BLaER1 treated with 17β-estradiol and CSF1 and Interleukin-3, amounts not matched to agents 10 nM and 100 nM (cell line): ENCODE measurements around the gene RNASEH2B.

Experiments used
- H3K27ac ChIP-seq, 11 experiments: shearing (Covaris generic); formaldehyde crosslinking; 2 replicates each; pipeline ENCODE4 v1.8.1; 2022
- H3K27me3 ChIP-seq, 11 experiments: shearing (Covaris generic); formaldehyde crosslinking; 2 replicates each; pipeline ENCODE4 v1.8.1; 2022
- H3K36me3 ChIP-seq, 11 experiments: shearing (Covaris generic); formaldehyde crosslinking; 2 replicates each; pipeline ENCODE4 v1.8.1; 2022
- H3K4me1 ChIP-seq, 10 experiments: shearing (Covaris generic); formaldehyde crosslinking; 2 replicates each; pipeline ENCODE4 v1.8.1; 2022
- H3K4me2 ChIP-seq, 11 experiments: shearing (Covaris generic); formaldehyde crosslinking; 2 replicates each; pipeline ENCODE4 v1.8.1; 2022
- H3K4me3 ChIP-seq, 10 experiments: shearing (Covaris generic); formaldehyde crosslinking; 2 replicates each; pipeline ENCODE4 v1.8.1; 2022
- H3K9ac ChIP-seq, 11 experiments: shearing (Covaris generic); formaldehyde crosslinking; 2 replicates each; pipeline ENCODE4 v1.8.1; 2022
- H3K9me3 ChIP-seq, 11 experiments: shearing (Covaris generic); formaldehyde crosslinking; replicated peaks in 1 of 11; 2 replicates each; pipeline ENCODE4 v1.8.1; 2022
- H4K20me1 ChIP-seq, 11 experiments: shearing (Covaris generic); formaldehyde crosslinking; 2 replicates each; pipeline ENCODE4 v1.8.1; 2022
- Cebpa-rat ChIP-seq, 11 experiments: shearing (Covaris generic); IDR thresholded peaks; 2 replicates each; pipeline ENCODE4 v1.8.1; 2022

The RNASEH2B gene

GRCh38 chr13:50894012-50894411 lies 15.6 kb upstream of the RNASEH2B start:
- Histone ChIP-seq H3K4me2 (peak overlapping the region; percentile 74 to 94 (median 86)), H3K36me3 (no peaks in the 10 kb centered on the region)

GRCh38 chr13:50894504-50894903 lies 15.1 kb upstream of the RNASEH2B start:
- peaks cover 60 to 96% (median 85%) of the 10 kb centered on the region in 10 experiments for H3K4me1 ChIP-seq
- no peaks in the 10 kb centered on the region for H3K27me3 ChIP-seq
- peak overlapping the region in 10 of 11 experiments; percentile 2 to 96 (median 94); a peak in 19 of 22 replicates for H3K27ac ChIP-seq
- no peak for TF ChIP-seq Cebpa-rat (IDR thresholded peaks at IDR 0.05)
- H3K36me3 ChIP-seq, result no peaks in the 10 kb centered on the region
- no peaks in the 10 kb centered on the region for H4K20me1 ChIP-seq
- peaks cover 0 to 31% (median 11%) of the 10 kb centered on the region in 11 experiments; a peak in 12 of 22 replicates for H3K9me3 ChIP-seq
- 0 out of 20 replicates have a peak overlapping the region, but pooled peaks of 1 of the 10 experiments have one; percentile 23 for H3K4me3 ChIP-seq
- peak overlapping the region; percentile 74 to 94 (median 86) for H3K4me2 ChIP-seq
- H3K9ac ChIP-seq, result peak overlapping the region in 9 of 11 experiments; percentile 74 to 87 (median 81); a peak in 16 of 22 replicates

More at GRCh38 chr13:50894012-50894411, 15.6 kb upstream of the RNASEH2B start:
- Histone ChIP-seq H3K4me1 (peaks cover 64 to 99% (median 87%) of the 10 kb centered on the region in 10 experiments), H3K4me3 (0 out of 20 replicates have a peak overlapping the region, but pooled peaks of 2 of the 10 experiments have one; percentile 23 to 44), H3K9ac (peak overlapping the region in 9 of 11 experiments; percentile 74 to 87 (median 81); a peak in 18 of 22 replicates), H4K20me1 (no peaks in the 10 kb centered on the region), H3K27me3 (no peaks in the 10 kb centered on the region), H3K9me3 (peaks cover 0 to 31% (median 11%) of the 10 kb centered on the region in 11 experiments; a peak in 12 of 22 replicates), H3K27ac (peak overlapping the region in 10 of 11 experiments; percentile 2 to 96 (median 94); a peak in 20 of 22 replicates)
- no peak for TF ChIP-seq Cebpa-rat (IDR thresholded peaks at IDR 0.05)

GRCh38 chr13:50898338-50898737 lies 11.3 kb upstream of the RNASEH2B start:
- no peaks in the 10 kb centered on the region for H3K27me3 ChIP-seq
- no peak overlapping the region for H3K4me3 ChIP-seq
- no peak overlapping the region for H3K9ac ChIP-seq
- no peaks in the 10 kb centered on the region for H4K20me1 ChIP-seq
- H3K36me3 ChIP-seq, result no peaks in the 10 kb centered on the region
- peak overlapping the region; percentile 5 to 46 (median 19); a peak in 11 of 22 replicates for H3K4me2 ChIP-seq
- no peak for TF ChIP-seq Cebpa-rat (IDR thresholded peaks at IDR 0.05)
- no peak overlapping the region for H3K27ac ChIP-seq
- H3K9me3 ChIP-seq, result peaks cover 0 to 47% (median 17%) of the 10 kb centered on the region in 11 experiments; a peak in 13 of 22 replicates
- H3K4me1 ChIP-seq, result peaks cover 34 to 64% (median 48%) of the 10 kb centered on the region in 10 experiments

DNA sequence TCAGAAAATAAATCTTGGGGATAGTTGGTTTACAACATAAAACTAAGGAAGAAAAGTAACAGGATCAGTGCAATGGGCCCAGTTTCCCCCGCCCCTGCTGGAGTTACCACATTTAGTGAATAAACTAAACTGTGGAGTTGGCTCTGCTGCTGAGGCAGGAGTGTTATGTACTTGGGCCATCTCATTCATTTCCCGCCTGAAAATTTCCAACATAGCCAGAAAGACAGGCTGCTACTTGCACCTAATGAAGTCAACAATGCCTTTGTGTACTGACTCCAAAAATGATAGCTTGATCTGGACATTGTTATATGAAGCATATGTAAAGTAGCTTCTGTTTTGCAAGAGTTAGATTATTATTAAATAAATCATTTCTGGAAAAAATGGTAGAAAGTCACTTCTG lies 7.9 kb upstream of the RNASEH2B start:
- Histone ChIP-seq H3K36me3 (no peaks in the 10 kb centered on the region; a peak in 1 of 22 replicates), H3K27ac (no peak overlapping the region)

GRCh38 chr13:50905256-50905655 lies 4.3 kb upstream of the RNASEH2B start:
- H3K4me3 ChIP-seq, result no peak overlapping the region
- peaks cover 9 to 48% (median 21%) of the 10 kb centered on the region in 10 experiments for H3K4me1 ChIP-seq
- peak overlapping the region in 2 of 11 experiments; percentile 7 to 26; a peak in 2 of 22 replicates for H3K4me2 ChIP-seq
- H3K9ac ChIP-seq, result no peak overlapping the region
- H3K9me3 ChIP-seq, result peaks cover 0 to 20% (median 4%) of the 10 kb centered on the region in 11 experiments; a peak in 7 of 22 replicates
- no peaks in the 10 kb centered on the region for H4K20me1 ChIP-seq
- no peak for TF ChIP-seq Cebpa-rat (IDR thresholded peaks at IDR 0.05)
- no peaks in the 10 kb centered on the region for H3K27me3 ChIP-seq
- H3K27ac ChIP-seq, result no peak overlapping the region
- no peaks in the 10 kb centered on the region; a peak in 1 of 22 replicates for H3K36me3 ChIP-seq

More for the DNA sequence above, 7.9 kb upstream of the RNASEH2B start:
- peaks cover 0 to 39% (median 7%) of the 10 kb centered on the region in 11 experiments; a peak in 8 of 22 replicates for H3K9me3 ChIP-seq
- no peak for TF ChIP-seq Cebpa-rat (IDR thresholded peaks at IDR 0.05)
- H3K4me2 ChIP-seq, result no peak overlapping the region
- H3K4me1 ChIP-seq, result peaks cover 8 to 41% (median 22%) of the 10 kb centered on the region in 10 experiments
- no peaks in the 10 kb centered on the region for H4K20me1 ChIP-seq
- no peak overlapping the region for H3K4me3 ChIP-seq
- no peak overlapping the region for H3K9ac ChIP-seq
- H3K27me3 ChIP-seq, result no peaks in the 10 kb centered on the region

- Histone ChIP-seq H3K4me3 (peak overlapping the region in 1 of 10 experiments; percentile 81; a peak in 2 of 20 replicates), H3K27ac (peak overlapping the region in 8 of 11 experiments; percentile 43 to 99 (median 98); a peak in 13 of 22 replicates), H3K9me3 (peaks cover 0 to 11% (median 0%) of the 10 kb centered on the region in 11 experiments; a peak in 3 of 22 replicates), H3K9ac (peak overlapping the region in 6 of 11 experiments; percentile 41 to 98 (median 96); a peak in 9 of 22 replicates), H4K20me1 (peaks cover 0 to 6% (median 0%) of the 10 kb centered on the region in 11 experiments; a peak in 2 of 22 replicates), H3K36me3 (no peaks in the 10 kb centered on the region; a peak in 1 of 22 replicates), H3K4me2 (peak overlapping the region; percentile 86 to 97 (median 92); a peak in 17 of 22 replicates), H3K27me3 (no peaks in the 10 kb centered on the region), H3K4me1 (peaks cover 27 to 54% (median 39%) of the 10 kb centered on the region in 10 experiments)
- TF ChIP-seq Cebpa-rat (IDR thresholded peaks at IDR 0.05), result no peak
Observed at GRCh38 chr13:50907781-50908180, 1.8 kb upstream of the RNASEH2B start.

DNA sequence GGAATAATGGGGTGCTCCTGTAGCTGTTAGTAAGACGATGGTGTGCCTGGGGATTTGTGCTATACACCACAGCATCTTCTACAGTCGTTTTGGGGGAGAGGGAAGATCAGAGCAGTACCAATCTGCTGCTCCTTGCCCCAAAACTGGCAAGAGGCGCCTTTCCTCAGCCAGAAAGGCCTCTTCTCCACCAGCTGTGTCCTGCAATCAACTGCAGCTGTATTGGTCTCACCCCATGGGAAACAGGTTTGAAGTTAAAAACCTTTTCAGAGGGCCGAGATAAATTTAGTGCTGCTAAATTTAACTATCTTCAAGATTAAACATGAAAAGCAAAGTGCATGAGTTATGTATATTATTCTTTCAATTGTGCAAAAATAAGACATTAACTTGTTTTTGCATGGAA lies 1.2 kb upstream of the RNASEH2B start:
- Histone ChIP-seq H3K4me3 (peak overlapping the region in 5 of 10 experiments; percentile 81 to 88 (median 84); a peak in 7 of 20 replicates), H3K27ac (peak overlapping the region in 8 of 11 experiments; percentile 43 to 99 (median 98); a peak in 15 of 22 replicates), H3K9me3 (peaks cover 0 to 11% (median 0%) of the 10 kb centered on the region in 11 experiments; a peak in 3 of 22 replicates), H3K9ac (peak overlapping the region in 8 of 11 experiments; percentile 48 to 99 (median 98); a peak in 15 of 22 replicates), H3K4me1 (peaks cover 33 to 60% (median 45%) of the 10 kb centered on the region in 10 experiments), H4K20me1 (peaks cover 0 to 6% (median 0%) of the 10 kb centered on the region in 11 experiments; a peak in 2 of 22 replicates), H3K36me3 (no peaks in the 10 kb centered on the region; a peak in 1 of 22 replicates), H3K27me3 (no peaks in the 10 kb centered on the region), H3K4me2 (peak overlapping the region; percentile 86 to 97 (median 92); a peak in 21 of 22 replicates)
- TF ChIP-seq Cebpa-rat (IDR thresholded peaks at IDR 0.05), result no peak

DNA sequence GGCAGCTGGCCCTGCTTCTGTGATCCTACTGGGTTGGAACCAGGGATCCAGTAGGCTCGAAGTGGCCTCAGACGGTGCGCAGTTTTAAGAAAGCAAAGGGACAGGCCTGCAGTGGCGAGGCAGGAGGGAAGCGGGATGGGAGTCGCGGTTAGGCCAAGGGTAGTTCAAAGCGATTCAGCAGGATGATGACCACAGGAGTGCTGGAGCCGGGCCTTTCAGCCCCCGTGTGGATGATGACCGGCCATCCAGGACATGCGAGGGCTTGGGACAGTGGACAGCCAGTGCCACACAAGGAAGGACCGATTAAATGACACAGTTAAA lies 854 bp downstream of the RNASEH2B start:
- Histone ChIP-seq H3K27me3 (no peaks in the 10 kb centered on the region), H3K27ac (peak overlapping the region; percentile 93 to 100 (median 98)), H3K36me3 (no peaks in the 10 kb centered on the region), H3K9ac (peak overlapping the region; percentile 94 to 99 (median 98)), H3K4me1 (peaks cover 52 to 71% (median 66%) of the 10 kb centered on the region in 10 experiments), H3K9me3 (peaks cover 0 to 7% (median 0%) of the 10 kb centered on the region in 11 experiments; a peak in 3 of 22 replicates), H3K4me2 (peak overlapping the region; percentile 86 to 97 (median 92)), H3K4me3 (peak overlapping the region; percentile 74 to 88 (median 83)), H4K20me1 (peaks cover 0 to 6% (median 0%) of the 10 kb centered on the region in 11 experiments; a peak in 2 of 22 replicates)
- no peak for TF ChIP-seq Cebpa-rat (IDR thresholded peaks at IDR 0.05)
